ENCODE results near the gene NRCAM. TPM values are rescaled to one million over a fixed set of nuclear protein-coding genes. Genes with fewer than 3 reads are reported as not detected.

The NRCAM gene
- total and polyA plus RNA-seq, 2 donors (not counting 1 experiment from before 2014, with no cell fraction given), result 0.75 to 4.6 TPM

- H3K27me3 ChIP-seq (replicated peaks in 1 of 4; ENCODE audit: control extremely low read depth in 1 of 4, control insufficient read depth in 3 of 4, insufficient read depth in 4 of 4, low read length in 3 of 4), result peaks cover 0 to 25% (median 15%) of the 10 kb centered on the region in 4 experiments
- ChIA-PET POLR2A (no interaction called here), CTCF (no interaction called here)
- H3K4me1 ChIP-seq (ENCODE audit: control insufficient read depth in 2 of 2, insufficient read depth in 2 of 2, low read length in 2 of 2), result no peaks in the 10 kb centered on the region
- Mint-ChIP-seq H3K27ac (no peak overlapping the region), H3K4me1 (no peaks in the 10 kb centered on the region), H3K9me3 (ENCODE audit: insufficient read depth) (no peaks in the 10 kb centered on the region), H3K4me3 (no peak overlapping the region), H3K27me3 (peaks cover 23% of the 10 kb centered on the region)
- ATAC-seq (ENCODE audit: low read depth) (no peak), DNase-seq (no peak)
- no peaks in the 10 kb centered on the region for H4K20me1 ChIP-seq (ENCODE audit: control insufficient read depth, insufficient read depth, low read length, poor library complexity, severe bottlenecking)
- H3K36me3 ChIP-seq (replicated peaks in 1 of 2; ENCODE audit: control extremely low read depth in 1 of 2, control insufficient read depth in 1 of 2, extremely low read depth in 1 of 2, insufficient read depth in 2 of 2, low read length in 1 of 2), result no peaks in the 10 kb centered on the region
- no peak overlapping the region for H3K27ac ChIP-seq (ENCODE audit: low read length in 2 of 2)
- H3K79me2 ChIP-seq (ENCODE audit: control insufficient read depth, insufficient read depth, low read length), result no peaks in the 10 kb centered on the region
- no peak for TF ChIP-seq CTCF (IDR thresholded peaks at IDR 0.05)
- no peak for TF ChIP-seq EZH2 (IDR thresholded peaks at IDR 0.05; ENCODE audit: borderline replicate concordance, insufficient read depth, low read depth, low read length, poor library complexity, severe bottlenecking)
- H3K9me3 ChIP-seq (ENCODE audit: control extremely low read depth in 1 of 3, control insufficient read depth in 2 of 3, insufficient read depth in 1 of 3, low read length in 2 of 3), result no peaks in the 10 kb centered on the region
- intact Hi-C loops (cut with micrococcal nuclease), result no loop called here
- H3K9ac ChIP-seq (ENCODE audit: low read length), result no peak overlapping the region
- 92% methylated on average over 1 of the region's 1 CpG for WGBS (ENCODE audit: insufficient coverage)
- H2AFZ ChIP-seq (ENCODE audit: insufficient read depth, low read depth, low read length, poor library complexity, severe bottlenecking), result no peak overlapping the region
- H3K4me3 ChIP-seq (ENCODE audit: control extremely low read depth in 1 of 5, extremely low read depth in 1 of 5, insufficient read depth in 1 of 5, low read depth in 2 of 5, low read length in 4 of 5), result no peak overlapping the region
- H3K4me2 ChIP-seq (replicated peaks; ENCODE audit: low read depth, low read length, poor library complexity, severe bottlenecking), result no peak overlapping the region
These were observed 25.1 kb downstream of the NRCAM start for GRCh38 chr7:108431099-108431498.

- ATAC-seq (ENCODE audit: low read depth), result no peak
- no peaks in the 10 kb centered on the region for H3K4me1 Mint-ChIP-seq
- DNase-seq, result no peak
- H3K9me3 ChIP-seq (ENCODE audit: control extremely low read depth in 1 of 3, control insufficient read depth in 2 of 3, insufficient read depth in 1 of 3, low read length in 2 of 3), result no peaks in the 10 kb centered on the region
- POLR2A ChIA-PET, result no interaction called here
- H4K20me1 ChIP-seq (ENCODE audit: control insufficient read depth, insufficient read depth, low read length, poor library complexity, severe bottlenecking), result no peaks in the 10 kb centered on the region
- TF ChIP-seq EZH2 (IDR thresholded peaks at IDR 0.05; ENCODE audit: borderline replicate concordance, insufficient read depth, low read depth, low read length, poor library complexity, severe bottlenecking), result no peak
- TF ChIP-seq CTCF (IDR thresholded peaks at IDR 0.05), result no peak
- 0% methylated on average over 1 of the region's 1 CpG for WGBS (ENCODE audit: insufficient coverage)
- peaks cover 0 to 25% (median 15%) of the 10 kb centered on the region in 4 experiments for H3K27me3 ChIP-seq (replicated peaks in 1 of 4; ENCODE audit: control extremely low read depth in 1 of 4, control insufficient read depth in 3 of 4, insufficient read depth in 4 of 4, low read length in 3 of 4)
- no peak overlapping the region for H3K4me3 ChIP-seq (ENCODE audit: control extremely low read depth in 1 of 5, extremely low read depth in 1 of 5, insufficient read depth in 1 of 5, low read depth in 2 of 5, low read length in 4 of 5)
- intact Hi-C loops (cut with micrococcal nuclease), result no loop called here
- H3K27ac Mint-ChIP-seq, result no peak overlapping the region
- no peak overlapping the region for H3K4me2 ChIP-seq (replicated peaks; ENCODE audit: low read depth, low read length, poor library complexity, severe bottlenecking)
- peaks cover 23% of the 10 kb centered on the region for H3K27me3 Mint-ChIP-seq
- H3K4me1 ChIP-seq (ENCODE audit: control insufficient read depth in 2 of 2, insufficient read depth in 2 of 2, low read length in 2 of 2), result no peaks in the 10 kb centered on the region
- no peak overlapping the region for H3K4me3 Mint-ChIP-seq
- no peak overlapping the region for H3K27ac ChIP-seq (ENCODE audit: low read length in 2 of 2)
- CTCF ChIA-PET, result no interaction called here
- H3K9me3 Mint-ChIP-seq (ENCODE audit: insufficient read depth), result no peaks in the 10 kb centered on the region
- H3K36me3 ChIP-seq (replicated peaks in 1 of 2; ENCODE audit: control extremely low read depth in 1 of 2, control insufficient read depth in 1 of 2, extremely low read depth in 1 of 2, insufficient read depth in 2 of 2, low read length in 1 of 2), result no peaks in the 10 kb centered on the region
- no peak overlapping the region for H3K9ac ChIP-seq (ENCODE audit: low read length)
- no peak overlapping the region for H2AFZ ChIP-seq (ENCODE audit: insufficient read depth, low read depth, low read length, poor library complexity, severe bottlenecking)
- no peaks in the 10 kb centered on the region for H3K79me2 ChIP-seq (ENCODE audit: control insufficient read depth, insufficient read depth, low read length)
These were observed 25.6 kb downstream of the NRCAM start for GRCh38 chr7:108430664-108431063.

Measured in B cell (primary cell).